ENCODE data around the gene RBM33. TPM values are rescaled to one million over a fixed set of nuclear protein-coding genes. Genes with fewer than 3 reads are reported as not detected.

RBM33 gene
- polyA plus RNA-seq, 3 donors = 15.0 to 27.7 (median 22.2) TPM

DNA sequence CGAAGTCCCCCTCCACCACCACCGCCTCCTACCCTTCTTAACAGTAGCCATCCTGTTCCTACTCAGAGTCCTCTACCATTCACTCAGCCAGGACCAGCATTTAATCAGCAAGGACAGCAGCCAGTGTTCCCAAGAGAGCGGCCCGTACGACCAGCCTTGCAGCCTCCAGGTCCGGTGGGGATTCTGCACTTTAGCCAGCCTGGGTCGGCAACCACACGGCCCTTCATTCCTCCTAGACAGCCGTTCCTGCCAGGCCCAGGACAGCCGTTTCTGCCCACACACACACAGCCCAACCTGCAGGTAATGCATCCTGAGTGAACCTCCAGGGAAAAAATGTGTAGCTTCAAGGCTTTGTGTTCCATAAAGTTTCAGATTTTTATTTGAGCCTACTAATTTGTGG lies 93.6 kb downstream of the RBM33 start:
- Histone ChIP-seq H3K4me2 (replicated peaks; ENCODE audit: extremely low read depth, low read length, poor library complexity, severe bottlenecking) (no peak overlapping the region), H3K79me2 (ENCODE audit: insufficient read depth, low read length) (peaks cover 16% of the 10 kb centered on the region), H3K27ac (ENCODE audit: low read depth in 1 of 2, low read length in 2 of 2) (no peak overlapping the region), H4K20me1 (ENCODE audit: insufficient read depth, low read length) (peaks cover 86% of the 10 kb centered on the region), H3K9ac (ENCODE audit: insufficient read depth, low read length, poor library complexity, severe bottlenecking) (no peak overlapping the region), H3K9me3 (replicated peaks in 1 of 2; ENCODE audit: control insufficient read depth in 1 of 2, insufficient read depth in 1 of 2, low read length in 2 of 2) (no peaks in the 10 kb centered on the region), H2AFZ (ENCODE audit: insufficient read depth, low read depth, low read length, poor library complexity, severe bottlenecking) (no peak overlapping the region), H3K27me3 (ENCODE audit: control insufficient read depth in 2 of 2, insufficient read depth in 2 of 2, low read length in 2 of 2) (no peaks in the 10 kb centered on the region), H3K4me1 (ENCODE audit: control insufficient read depth in 1 of 2, insufficient read depth in 2 of 2, low read length in 2 of 2) (no peaks in the 10 kb centered on the region), H3K36me3 (replicated peaks in 1 of 2; ENCODE audit: control insufficient read depth in 1 of 2, insufficient read depth in 2 of 2, low read length in 2 of 2) (peaks cover 66 to 98% of the 10 kb centered on the region in 2 donors), H3K4me3 (replicated peaks in 1 of 3; ENCODE audit: low read depth in 2 of 3, low read length in 3 of 3) (no peak overlapping the region)
- intact Hi-C loops (cut with micrococcal nuclease) = loop anchor here in 1 of 2 donors (10.0 kb wide), 1 partner anchor 813 kb away; no protein-coding TSS in a partner anchor
- Mint-ChIP-seq H3K27me3 (ENCODE audit: low read depth in 3 of 3) (no peaks in the 10 kb centered on the region), H3K9me3 (no peaks in the 10 kb centered on the region), H3K27ac (no peak overlapping the region), H3K4me1 (peaks cover 8% of the 10 kb centered on the region), H3K4me3 (no peak overlapping the region), H3K36me3 (peaks cover 79 to 80% of the 10 kb centered on the region in 2 donors)
- TF ChIP-seq CTCF (IDR thresholded peaks at IDR 0.05) = no peak
- WGBS (ENCODE audit: insufficient coverage) = 94% methylated on average over 9 of the region's 10 CpGs
- DNase-seq = no peak

DNA sequence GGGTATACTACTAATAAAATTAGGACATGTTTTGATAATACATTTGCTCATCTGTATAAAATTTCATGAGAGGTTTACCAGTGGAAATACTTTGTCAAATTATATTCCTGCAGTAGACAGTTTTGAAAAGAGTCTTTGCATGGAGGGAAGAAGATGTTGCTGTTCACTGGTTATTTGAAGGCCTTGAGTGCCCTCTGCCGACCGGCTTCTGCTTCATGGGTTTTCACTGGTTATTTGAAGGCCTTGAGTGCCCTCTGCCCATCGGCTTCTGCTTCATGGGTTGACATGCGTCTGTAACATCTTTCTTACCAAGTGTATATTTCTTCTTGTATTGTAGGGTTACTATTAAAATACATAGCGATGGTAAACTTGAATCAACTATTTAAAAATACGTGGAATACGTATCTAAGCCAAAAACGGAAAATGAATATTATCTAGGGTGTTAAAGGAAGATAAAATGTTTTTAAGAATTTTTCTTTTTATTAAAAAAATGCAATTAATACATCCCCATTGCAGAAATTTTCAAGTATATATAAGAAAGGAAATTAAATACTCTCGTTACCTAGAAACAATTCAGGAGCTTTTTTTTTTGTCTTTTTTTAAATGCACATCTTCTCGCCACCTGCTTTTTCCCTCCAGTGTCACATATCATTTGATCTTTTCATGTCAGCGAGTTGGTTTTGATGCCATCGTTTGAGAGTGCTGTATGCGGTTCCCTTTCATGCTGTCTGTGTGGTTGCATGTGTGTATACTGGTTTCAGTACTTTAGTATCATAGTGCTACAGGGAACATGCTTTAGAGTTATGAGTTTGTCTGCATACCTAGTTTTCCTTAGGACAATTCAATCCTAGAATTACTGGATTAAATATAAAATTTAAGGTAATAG lies 94.4 kb downstream of the RBM33 start:
- no peak overlapping the region for H3K9ac ChIP-seq (ENCODE audit: insufficient read depth, low read length, poor library complexity, severe bottlenecking)
- intact Hi-C loops (cut with micrococcal nuclease) = loop anchor here in 1 of 2 donors (10.0 kb wide), 1 partner anchor 814 kb away; no protein-coding TSS in a partner anchor
- H3K27me3 Mint-ChIP-seq (ENCODE audit: low read depth in 3 of 3) = no peaks in the 10 kb centered on the region
- no peaks in the 10 kb centered on the region for H3K9me3 ChIP-seq (replicated peaks in 1 of 2; ENCODE audit: control insufficient read depth in 1 of 2, insufficient read depth in 1 of 2, low read length in 2 of 2)
- H3K4me1 Mint-ChIP-seq = peaks cover 6% of the 10 kb centered on the region
- no peak overlapping the region for H3K4me2 ChIP-seq (replicated peaks; ENCODE audit: extremely low read depth, low read length, poor library complexity, severe bottlenecking)
- no peaks in the 10 kb centered on the region for H3K27me3 ChIP-seq (ENCODE audit: control insufficient read depth in 2 of 2, insufficient read depth in 2 of 2, low read length in 2 of 2)
- TF ChIP-seq CTCF (IDR thresholded peaks at IDR 0.05) = peak; percentile 47
- peak overlapping the region in 1 of 7 donors; percentile 6 for H3K27ac Mint-ChIP-seq
- DNase-seq = peak; percentile 24 to 43 (median 25)
- no peak overlapping the region for H3K27ac ChIP-seq (ENCODE audit: low read depth in 1 of 2, low read length in 2 of 2)
- H4K20me1 ChIP-seq (ENCODE audit: insufficient read depth, low read length) = peaks cover 86% of the 10 kb centered on the region
- no peaks in the 10 kb centered on the region for H3K9me3 Mint-ChIP-seq
- H3K79me2 ChIP-seq (ENCODE audit: insufficient read depth, low read length) = peaks cover 17% of the 10 kb centered on the region
- WGBS (ENCODE audit: insufficient coverage) = no CpG with 5 or more reads among the region's 13 CpGs
- no peak overlapping the region for H3K4me3 ChIP-seq (replicated peaks in 1 of 3; ENCODE audit: low read depth in 2 of 3, low read length in 3 of 3)
- H3K4me1 ChIP-seq (ENCODE audit: control insufficient read depth in 1 of 2, insufficient read depth in 2 of 2, low read length in 2 of 2) = no peaks in the 10 kb centered on the region
- no peak overlapping the region for H2AFZ ChIP-seq (ENCODE audit: insufficient read depth, low read depth, low read length, poor library complexity, severe bottlenecking)
- H3K36me3 ChIP-seq (replicated peaks in 1 of 2; ENCODE audit: control insufficient read depth in 1 of 2, insufficient read depth in 2 of 2, low read length in 2 of 2) = peaks cover 73 to 99% of the 10 kb centered on the region in 2 donors
- peaks cover 79 to 81% of the 10 kb centered on the region in 2 donors for H3K36me3 Mint-ChIP-seq
- no peak overlapping the region for H3K4me3 Mint-ChIP-seq
